ENCODE results near the gene EEF1AKMT2.

GRCh38 chr10:124825702-124826101 lies 34.0 kb upstream of the EEF1AKMT2 start:
- TF ChIP-seq CTCF (IDR thresholded peaks at IDR 0.05) (no peak), POLR2A (IDR thresholded peaks at IDR 0.05) (no peak), EP300 (IDR thresholded peaks at IDR 0.05) (no peak)
